GM18526 (cell line): ENCODE measurements around the gene MICB.

Source experiments
- POLR2A ChIP-seq: IDR thresholded peaks from 3 replicates; pipeline ENCODE4 v1.6.1; 2011; ENCODE audit not compliant: insufficient read length; ENCODE audit errors: extremely low read depth

MICB gene

DNA sequence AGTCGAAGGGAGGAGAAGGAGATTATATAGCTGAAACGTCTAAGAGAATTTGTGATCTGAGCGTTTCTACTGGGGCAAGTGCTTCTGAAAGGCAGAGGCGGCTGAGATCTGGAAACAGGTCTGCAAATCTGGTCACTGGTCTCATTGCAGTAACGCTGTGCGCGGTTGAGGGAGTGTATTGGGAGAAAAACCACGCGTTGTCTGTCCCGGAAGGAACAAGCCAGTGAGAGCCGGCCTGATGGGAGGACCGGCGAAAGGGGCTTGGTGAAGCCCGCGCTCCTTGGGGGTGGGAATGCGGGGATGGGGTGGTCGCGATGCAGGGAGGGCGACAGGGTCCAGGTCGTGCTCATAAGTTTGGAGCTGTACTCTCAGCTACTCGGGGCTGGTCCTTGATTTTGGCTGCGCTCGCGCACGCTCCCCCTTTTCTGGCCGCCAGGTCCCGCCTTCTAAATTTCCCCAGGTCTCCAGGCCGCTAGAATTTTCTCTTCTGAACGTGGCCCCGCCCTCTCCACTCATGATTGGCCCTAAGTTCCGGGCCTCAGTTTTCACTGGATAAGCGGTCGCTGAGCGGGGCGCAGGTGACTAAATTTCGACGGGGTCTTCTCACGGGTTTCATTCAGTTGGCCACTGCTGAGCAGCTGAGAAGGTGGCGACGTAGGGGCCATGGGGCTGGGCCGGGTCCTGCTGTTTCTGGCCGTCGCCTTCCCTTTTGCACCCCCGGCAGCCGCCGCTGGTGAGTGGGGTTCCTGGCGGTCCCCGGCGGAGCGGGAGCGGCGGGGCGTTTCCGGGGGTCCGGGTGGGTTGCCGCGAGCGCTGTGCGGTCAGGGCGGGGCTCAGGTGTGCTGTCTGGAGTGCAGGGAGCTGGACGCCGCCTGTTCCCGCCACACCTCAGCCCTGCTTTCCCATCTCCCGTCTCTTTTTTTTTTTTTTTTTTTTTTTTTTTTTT lies at the start of gene MICB:
TSS of gene MICB (plus strand) at position 615 of the 946 bp plus-strand sequence. CDS start at position 664, 49 bp downstream.
- peak; percentile 51 for TF ChIP-seq POLR2A

DNA sequence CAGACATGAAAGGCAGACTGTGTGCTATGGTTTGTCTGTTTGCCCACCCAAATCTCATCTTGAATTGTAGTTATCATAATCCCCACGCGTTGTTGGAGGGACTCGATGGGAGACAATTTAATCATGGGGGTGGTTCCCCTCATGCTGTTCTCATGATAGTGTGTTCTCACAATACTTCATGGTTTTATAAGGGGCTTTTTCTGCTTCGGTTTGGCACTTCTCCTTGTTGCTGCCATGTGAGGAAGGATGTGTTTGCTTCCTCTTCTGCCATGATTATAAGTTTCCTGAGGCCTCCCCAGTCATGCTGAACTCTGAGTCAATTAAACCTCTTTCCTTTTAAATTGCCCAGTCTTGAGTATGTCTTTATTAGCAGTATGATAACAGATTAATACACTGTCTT lies 47.2 kb upstream of the MICB start:
- TF ChIP-seq POLR2A = no peak

DNA sequence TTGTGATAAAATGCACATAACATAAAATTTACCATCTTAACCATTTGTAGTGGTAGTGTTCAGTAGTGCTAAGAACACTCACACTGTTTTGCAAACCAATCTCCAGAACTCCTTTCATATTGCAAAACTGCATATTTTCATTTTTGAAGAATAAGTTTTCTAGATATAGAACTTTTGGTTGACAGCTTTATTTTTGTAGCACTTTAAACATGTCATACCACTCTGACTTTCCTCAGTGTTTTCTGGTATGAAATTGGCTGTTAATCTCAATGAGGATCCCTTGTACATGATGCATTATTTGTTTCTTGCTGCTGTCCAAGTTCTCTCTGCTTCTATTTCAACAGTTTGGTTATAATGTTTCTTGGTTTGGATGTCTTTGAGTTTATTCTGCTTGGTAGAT lies 45.1 kb upstream of the MICB start:
- no peak for TF ChIP-seq POLR2A

DNA sequence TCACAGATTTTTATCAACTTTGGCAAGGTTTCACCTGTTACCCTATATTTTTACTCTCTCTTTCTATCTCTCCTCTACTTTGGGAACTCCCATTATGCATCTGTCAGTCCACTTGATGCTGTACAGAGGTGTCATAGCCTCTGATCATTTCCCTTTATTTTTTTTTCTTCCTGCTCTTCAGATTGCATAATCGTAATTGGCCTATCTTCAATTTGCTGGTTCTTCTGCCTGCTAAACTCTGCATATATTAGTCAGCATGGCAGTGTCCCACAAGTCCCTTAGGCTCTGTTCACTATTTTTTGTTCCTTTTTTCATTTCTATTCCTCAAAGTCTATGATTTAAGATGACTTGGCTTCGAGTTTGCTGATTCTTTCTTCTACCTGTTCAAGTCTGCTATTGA lies 44.7 kb upstream of the MICB start:
- no peak for TF ChIP-seq POLR2A

DNA sequence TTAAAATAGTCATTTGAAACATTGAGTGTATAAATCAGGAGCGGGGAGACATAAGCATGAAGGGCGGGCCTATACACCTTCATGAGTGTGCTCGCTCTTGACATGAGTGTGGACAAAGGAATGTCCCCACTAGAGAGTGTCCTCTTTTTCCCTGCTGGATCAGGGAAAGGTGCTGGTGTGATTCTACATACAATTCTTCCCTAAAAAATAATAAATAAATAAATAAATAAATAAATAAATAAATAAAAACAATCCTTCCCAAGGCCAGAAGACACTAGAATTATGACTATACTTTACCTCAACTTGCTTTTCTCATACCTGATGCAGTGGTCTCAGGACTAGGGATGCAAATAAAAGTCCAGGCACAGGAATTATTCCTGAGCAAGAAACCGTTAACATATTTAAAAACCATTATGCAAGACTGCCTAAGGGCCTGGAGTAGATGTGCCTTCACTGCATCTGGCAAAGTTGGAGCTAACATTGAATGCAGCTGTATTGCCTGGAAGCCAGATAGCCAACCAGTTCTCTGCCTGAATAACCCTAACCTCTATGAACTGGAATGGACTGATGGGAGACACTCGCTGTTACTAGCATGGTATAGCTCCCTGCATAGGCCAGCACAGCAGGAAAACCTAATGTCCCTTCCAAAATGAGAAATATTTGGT lies 37.5 kb upstream of the MICB start:
- no peak for TF ChIP-seq POLR2A

DNA sequence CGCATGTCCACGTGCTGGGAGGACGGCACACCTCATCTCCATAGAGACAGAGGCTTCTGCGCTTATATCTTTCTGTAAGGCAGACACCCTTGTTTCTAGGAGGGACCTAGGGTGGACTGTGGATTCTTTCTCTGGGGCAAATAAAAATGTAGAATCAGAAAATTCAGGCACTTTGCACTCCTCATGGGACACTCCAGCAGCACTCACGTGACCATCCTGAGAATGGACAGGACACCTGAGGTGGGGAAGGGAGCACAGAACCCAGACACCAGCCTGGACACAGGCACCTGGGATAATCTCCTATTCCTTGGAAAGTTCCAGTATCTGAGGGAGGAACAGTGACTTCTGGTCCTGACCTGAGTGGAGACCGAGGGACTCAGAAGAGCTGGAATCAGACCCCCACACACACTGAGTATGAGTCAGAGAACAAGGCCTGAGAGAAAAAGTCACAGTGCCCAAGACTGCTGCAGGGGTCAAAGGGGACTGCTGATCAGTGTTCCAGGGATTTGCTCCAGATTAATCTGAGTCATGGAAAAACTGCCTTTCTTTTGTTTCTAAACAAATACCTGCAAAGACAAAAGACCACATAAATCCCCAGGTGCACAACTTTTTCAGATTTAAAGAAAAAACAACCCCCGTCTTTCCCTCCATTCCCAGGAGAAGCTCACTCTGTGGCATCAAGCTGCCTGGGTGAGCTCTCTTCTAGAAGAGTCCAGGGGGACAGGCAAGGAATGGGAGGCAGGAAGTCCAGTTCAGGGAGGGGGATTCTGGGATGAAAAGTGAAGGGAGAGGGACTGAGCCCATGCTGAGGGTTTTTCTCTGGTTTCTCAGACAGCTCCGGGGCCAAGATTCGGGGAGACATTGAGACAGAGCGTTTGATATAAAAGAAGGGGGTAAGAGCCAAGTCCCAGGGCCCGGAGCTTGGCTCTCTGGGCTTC lies 35.6 kb upstream of the MICB start:
- TF ChIP-seq POLR2A = no peak

DNA sequence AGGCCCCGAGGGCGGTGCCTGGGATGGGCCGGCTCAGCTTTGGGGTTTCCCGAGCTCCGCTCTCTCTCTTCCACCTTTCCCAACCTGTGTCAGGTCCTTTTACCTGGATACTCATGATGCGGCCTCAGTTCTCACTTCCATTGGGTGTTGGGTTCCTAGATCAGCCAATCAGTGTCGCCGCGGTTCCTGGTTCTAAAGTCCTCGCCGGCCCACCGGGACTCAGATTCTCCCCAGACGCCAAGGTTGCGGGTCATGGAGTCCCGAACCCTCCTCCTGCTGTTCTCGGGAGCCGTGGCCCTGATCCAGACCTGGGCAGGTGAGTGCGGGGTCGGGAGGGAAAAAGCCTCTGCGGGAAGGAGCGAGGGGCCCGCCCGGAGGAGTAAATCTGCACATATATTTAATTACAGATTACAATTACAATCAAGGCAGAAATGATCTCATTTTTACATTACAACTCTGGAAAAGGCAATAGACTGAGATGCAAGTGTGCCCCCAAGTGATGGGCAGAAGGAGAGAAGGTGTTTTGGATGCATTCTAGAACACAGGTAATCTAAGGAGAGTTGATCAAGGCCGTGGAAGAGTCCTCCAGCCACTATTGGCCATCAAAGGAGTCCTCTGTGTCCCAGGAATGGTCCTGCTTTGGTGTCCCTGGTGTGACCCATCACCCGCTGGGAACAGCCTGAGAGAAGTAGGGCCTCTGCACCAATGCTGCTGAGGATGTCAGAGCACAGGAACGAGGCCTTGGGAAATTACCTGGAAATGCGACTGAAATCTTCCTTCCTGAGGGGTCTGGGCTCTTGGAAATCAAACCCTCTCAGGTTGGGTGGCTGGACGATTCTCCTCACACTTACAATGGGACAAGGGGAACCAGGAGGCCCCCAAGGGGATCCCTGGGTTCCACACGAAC lies 34.7 kb upstream of the MICB start:
- TF ChIP-seq POLR2A = peak; percentile 96

DNA sequence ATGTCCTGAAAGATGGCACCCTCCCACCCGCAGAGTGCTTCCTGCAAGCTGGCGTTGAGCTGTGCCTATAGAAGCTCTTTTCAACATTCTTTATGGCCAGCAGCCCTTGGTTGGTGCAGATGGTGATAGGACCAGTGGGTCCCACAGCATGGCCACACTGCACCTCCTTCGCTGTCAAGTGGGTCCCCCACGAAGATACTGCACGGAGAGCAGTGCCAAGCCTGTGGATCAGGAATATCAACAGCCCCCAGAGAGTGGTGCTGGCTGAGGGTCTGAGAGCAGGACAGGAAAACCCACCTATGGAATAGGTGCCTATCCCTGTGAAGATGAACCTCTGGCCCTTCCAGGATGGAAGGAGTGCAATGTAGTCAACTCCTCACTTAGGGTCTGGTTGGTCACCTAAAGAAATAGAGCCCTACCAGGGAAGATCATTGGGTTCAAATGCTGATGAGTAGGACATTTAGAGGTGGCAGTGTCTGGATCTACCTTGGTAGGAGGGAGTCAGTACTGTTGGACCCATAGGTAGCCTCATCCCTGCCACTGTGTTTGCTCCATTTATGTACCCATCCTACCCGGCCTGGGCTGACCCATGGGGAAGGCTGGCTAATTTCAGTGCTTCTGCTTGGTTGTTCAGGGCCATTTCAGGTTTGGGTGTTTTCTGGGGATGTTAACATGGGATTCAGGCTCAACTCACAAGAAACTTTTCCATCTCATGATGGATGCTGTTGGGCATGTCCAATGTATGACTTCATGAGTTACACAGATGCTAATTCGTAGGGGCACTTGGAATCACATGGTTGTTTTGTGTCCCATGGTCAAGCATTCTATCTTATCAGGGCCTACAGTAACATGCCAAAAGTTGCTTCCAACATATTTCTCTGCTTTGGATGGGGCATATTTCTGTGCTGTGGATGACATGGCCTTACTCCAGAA lies 33.4 kb upstream of the MICB start:
- no peak for TF ChIP-seq POLR2A

DNA sequence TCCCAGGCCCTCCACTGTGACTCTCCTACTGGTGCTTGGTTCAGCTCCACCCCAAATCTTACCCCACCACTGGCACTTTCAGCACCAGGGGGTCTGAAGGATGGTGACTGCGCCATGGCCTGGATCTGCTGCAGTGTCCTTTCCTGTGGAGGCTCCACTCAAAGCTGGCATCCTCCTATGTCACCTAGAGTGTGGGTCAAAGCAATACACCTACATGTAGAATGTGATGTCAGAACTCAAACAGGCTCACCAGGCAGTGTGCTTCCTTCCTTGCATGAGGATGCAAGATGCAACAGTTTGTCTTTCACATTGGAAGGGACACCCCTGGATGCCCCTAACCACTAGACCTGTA lies 32.8 kb upstream of the MICB start:
- no peak for TF ChIP-seq POLR2A

DNA sequence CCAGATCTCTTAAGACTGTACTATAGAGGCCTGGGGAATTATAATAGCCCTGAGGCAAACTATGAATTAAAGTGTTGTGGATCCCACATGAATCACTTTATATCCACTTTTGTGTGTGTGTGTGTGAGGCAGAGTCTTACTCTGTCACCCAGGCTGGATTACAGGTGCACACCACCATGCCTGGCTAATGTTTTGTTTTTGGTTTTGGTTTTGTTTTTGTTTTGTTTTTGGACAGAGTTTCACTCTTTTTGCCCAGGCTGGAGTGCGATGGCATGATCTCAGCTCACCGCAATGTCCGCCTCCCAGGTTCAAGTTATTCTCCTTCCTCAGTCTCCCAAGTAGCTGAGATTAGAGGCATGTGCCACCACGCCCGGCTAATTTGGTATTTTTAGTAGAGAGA lies 32.2 kb upstream of the MICB start:
- TF ChIP-seq POLR2A = no peak

DNA sequence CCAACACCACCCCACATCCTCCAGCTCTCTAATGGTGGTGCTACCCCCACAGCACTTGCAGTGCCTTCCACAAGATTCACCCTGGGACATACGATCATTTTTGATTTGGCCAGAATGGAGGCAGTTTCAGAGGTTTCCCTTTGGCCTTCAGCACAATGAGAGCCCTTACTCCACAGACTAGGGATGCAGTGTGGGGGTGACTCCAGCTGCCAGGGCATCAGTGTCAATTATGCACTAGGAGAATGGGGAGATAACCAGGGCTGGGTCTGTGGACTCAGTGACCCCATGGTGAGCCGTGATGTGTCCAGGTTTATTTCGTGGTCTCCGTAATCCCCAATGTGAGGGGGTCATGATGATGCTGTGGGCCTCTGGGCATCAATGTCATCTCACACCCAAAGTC lies 31.5 kb upstream of the MICB start:
- TF ChIP-seq POLR2A = no peak

DNA sequence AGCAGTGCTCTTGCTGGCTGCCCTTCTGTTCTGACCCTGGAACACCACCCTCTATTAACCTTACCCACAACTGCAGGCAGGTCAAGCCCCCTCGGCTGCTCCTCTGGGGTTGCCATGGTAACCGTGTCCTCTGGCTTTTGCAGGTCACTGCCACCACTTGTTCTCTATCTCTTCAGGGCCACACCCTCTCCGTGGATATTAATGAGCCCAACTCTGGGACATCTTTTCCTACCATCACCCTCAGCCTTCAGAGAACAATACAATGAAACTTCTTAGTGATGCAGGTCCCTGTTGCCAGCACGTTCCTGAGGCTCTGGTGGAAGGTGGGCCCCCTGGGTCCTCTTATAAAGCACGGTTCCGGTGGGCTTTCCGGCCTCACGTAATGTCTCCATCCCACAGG lies 30.8 kb upstream of the MICB start:
- no peak for TF ChIP-seq POLR2A

DNA sequence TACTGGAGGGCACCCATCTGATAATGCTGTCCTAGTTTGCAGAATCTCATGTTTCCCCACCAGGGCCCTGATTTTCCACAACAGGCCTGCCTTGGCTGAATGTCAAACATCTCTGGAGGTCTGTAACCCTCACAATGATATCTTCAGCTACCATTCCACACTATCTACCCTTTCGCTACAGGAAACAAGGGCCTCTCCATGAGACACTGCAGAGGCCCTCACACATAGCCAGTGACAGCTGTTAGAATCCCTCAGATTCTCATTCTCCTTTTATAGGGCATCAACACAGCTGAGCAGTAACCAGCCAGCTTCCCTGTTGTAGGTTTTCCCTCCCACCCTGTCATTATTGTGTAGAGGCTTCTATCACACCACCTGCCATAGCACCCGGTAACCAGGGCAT lies 29.6 kb upstream of the MICB start:
- TF ChIP-seq POLR2A = no peak
